UCSD-AML1 (cell line): ENCODE measurements around the gene NSD2.
A peak's percentile ranks its signal among the peaks of the same experiment; 100 is the strongest.
"Not testable (repeated sequence)": the region's sequence is repeated elsewhere in the genome, so short reads cannot be mapped to it uniquely, and the experiment has no call there.

Source experiments
- DNase-seq: peaks from one replicate; lab custom pipeline; 2025; ENCODE audit not compliant: unreplicated experiment; lab: John Stamatoyannopoulos, UW

Gene NSD2

DNA sequence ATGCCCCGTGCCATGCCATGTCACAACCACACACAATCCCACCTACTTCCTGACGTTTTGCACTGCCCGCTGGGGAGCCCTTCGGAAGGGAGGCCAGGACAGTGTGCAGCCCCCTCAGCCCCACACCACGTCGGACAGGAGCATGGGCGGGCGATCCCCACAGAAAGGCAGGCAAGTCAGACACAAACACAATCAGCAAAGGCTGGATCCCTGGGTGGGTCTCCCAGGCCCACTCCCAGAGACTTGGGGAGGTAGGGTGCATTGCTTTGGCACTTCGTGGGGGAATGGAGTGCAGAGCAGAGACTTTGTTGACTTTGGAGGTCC lies 29.3 kb upstream of the NSD2 start:
- DNase-seq: no peak

DNA sequence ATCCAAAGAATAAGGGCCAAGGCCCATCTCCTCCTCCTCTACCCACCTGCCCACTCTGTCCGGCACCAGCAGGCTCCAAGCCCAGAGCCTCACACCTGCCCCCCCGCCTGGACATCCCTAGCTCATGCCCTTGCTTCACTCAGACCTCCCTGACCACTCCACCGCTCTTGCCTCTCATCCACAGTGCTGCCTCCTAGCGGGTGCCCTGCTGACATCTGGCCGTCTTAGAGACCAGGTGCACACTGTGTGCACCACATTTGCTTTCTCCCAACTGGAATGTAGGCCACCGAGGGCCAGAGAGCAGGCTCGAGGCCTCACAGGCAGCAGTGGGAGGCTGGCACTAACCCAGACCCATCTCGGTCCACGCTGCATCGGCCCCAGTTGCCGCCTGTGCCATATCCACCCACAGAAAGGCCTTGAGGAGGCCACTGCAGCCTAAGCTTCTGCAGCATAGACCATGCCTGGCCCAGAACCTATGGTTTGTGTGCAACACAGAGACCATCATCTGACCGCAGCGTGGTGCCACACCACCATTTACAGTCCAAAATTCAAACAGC lies 28.8 kb upstream of the NSD2 start:
- no peak for DNase-seq

DNA sequence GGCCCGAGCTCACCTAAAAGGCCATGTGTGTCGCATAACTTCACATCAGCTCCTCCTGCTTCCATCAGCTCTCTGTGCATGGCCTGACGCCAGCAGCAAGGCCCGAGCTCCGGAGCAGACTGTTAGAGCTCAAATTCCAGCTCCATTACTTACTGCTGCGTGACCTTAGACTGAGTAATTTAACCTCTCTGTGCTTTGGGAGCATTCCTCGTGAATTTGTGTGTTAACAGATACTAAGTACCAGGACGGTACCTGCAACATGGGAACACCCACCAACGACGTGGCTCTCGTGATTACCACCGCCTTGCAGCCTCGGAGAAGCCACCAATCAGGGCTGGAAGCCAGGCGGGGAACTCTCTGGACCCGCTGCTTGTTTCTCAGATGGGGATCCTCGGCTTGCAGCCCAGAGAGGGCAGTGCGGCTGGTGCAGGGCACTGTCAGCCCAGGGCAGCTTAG lies 28.2 kb upstream of the NSD2 start:
- DNase-seq: no peak

DNA sequence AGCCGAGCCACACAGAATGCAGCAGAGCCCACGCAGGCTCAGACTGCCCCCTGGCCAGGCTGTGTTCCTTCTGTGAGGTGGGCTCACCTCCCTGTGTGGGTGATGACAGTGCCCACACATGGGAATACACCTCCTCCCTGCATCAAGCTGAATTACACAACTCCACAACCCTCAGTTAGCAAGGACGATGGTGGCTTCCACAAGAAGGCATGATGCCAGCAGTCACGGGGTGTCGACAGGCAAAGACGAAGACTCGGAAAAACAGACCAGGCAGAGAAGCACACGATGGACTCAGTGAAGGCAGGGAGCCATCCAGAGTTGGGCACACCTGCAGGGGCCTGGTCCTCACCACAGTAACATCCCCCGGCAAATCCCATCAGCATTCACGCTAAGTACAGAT lies 27.3 kb upstream of the NSD2 start:
- DNase-seq: no peak

DNA sequence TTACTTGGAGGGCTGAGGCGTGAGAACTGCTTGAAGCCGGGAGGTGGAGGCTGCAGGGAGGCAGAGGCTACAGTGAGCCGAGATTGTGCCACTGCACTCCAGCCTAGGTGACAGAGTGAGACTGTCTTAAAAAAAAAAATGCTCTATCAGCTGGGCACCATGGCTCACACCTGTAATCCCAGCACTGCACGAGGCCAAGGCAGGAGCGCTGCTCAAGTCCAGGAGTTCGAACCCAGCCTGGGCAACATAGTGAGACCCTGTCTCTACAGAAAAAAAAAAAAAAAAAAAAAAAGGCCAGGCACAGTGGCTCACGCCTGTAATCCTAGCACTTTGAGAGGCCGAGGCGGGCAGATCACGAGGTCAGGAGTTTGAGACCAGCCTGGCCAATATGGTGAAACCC lies 26.6 kb upstream of the NSD2 start:
- DNase-seq: not testable (repeated sequence)

DNA sequence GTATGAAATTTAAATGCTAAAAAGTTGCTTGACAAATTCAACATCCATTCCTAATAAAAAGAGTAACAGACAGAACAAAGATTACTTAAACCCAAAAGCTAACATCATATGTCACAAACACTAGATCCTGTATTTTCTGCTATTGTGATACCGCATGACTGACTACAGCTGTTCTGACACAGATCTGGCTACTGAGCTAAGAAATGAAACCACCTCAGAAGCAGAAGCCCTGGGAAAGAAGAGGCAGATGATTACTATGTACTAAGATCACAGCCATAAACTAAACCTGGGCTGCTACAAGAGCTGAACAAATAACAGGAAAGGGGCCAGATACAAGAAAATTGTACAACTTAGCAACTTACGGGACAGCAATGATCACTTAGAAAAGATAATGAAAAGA lies 24.6 kb upstream of the NSD2 start:
- no peak for DNase-seq

DNA sequence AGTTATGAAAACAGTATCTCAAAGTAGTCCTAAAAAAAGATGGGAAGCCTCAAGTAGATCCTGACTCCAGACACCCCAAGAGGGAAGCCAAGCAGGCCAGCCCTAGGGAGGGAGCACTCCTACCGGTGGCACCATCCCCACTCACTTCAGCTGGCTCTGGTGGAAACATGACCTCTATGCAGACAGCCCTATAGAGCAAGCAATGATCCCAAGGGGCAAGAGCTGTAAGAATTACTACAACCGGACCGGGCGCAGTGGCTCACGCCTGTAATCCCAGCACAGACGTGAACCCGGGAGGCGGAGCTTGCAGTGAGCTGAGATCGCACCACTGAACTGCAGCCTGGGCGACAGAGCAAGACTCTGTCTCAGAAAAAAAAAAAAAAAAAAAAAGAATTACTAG lies 20.9 kb upstream of the NSD2 start:
- no peak for DNase-seq

DNA sequence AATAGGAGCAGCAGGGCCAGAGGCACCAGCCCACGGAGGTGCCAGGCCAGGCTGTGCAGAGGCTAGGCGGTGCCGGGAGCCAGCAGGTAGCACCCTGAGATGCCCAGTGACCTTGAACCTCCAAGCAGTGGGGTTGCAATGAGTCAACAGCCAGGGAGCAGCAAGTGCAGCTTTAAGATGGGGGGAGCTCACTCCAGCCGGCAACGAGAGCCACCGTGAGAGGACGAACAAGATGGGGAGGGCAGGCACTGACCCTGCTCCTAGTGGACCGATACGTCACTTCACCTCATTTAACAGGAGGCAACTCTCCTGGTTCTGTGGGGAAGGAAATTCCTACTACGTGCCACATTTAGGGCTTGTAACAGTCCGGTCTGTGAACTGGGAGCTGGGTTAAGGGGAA lies 20.0 kb upstream of the NSD2 start:
- DNase-seq: no peak

DNA sequence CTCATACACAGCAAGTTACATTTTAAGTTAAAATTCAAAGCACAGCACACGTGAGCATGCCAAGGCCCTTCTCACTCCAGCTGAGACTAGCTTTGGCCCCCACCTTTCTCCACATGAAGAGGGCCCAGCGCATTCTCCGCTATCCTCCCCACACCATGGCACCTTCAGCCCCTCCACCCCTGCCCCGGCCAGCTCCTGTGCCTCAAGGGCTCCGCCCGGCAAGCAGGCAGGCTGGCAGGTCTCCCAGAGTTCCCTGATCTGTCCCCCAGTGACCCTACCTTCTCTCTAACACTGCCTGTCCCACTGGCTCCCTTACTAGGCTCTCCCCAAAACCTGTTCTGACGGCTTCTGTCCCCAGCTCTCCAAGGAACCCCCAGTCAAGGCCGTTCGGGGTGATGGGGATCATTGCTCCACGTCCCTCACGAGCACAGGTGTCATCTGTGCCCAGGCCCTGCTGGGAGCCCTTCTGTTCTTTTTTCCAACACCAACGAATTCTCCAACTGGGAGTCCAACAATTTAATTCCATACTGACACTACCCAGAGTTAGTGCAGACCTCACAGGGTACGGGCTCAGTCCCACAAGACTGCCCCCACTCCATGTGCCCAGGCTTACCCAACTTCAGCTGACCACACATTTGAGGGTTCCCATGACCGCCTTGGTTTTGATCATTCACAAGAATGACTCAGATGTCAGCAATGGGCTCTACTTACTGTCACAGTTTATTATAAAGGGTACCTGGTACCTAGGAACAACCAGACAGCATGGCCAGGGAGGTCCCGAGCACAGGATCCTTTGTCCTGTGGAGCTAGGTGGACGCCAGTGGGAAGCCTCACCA lies 19.4 kb upstream of the NSD2 start:
- no peak for DNase-seq

DNA sequence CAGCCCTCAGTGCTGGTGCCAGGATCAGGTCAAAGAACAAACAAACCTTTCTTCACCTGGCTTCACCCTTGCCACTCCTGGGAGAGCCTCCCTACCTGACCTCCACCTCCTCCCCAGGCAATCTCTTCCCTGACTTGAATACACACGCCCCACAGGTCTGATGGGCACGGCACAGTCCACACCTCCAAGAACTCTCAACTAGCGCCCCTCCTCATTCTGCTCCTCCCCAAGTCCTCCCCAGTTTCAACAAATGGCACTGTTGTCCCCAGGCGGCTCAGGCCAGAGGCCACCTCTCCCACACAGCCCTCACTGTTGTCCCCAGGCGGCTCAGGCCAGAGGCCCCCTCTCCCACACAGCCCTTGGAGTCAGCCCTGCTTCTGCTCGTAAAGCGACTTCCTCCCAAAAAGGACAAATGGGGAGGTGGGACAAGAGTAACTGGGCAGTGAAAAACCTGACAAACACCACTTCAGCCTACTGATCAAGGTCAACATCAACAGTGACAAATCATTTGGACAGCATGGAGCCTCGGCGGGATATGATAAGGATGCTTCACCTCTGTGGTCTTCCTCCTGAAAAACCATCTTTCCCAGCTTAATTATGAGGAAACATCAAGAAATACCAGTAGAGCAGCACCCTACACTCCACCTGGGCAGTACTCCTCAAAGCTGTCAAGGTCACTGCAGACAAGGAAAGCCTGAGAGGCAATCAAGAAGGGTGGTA lies 18.1 kb upstream of the NSD2 start:
- no peak for DNase-seq

DNA sequence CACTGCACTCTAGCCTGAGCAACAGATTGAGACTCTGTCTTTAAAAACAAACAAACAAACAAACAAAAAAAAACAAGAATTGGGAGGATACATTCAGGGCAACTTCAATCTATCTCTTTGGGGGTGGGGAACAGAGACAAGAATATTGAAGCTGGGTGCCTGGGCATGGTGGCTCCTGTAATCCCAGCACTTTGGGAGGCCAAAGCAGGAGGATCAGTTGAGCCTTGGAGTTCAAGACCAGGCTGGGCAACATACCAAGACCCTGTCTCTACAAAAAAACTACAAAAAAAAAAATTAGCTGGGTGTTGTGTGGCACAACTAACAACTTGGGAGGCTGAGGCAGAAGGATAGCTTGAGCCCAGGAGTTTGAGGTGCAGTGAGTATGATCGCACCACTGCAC lies 16.4 kb upstream of the NSD2 start:
- DNase-seq: no peak

DNA sequence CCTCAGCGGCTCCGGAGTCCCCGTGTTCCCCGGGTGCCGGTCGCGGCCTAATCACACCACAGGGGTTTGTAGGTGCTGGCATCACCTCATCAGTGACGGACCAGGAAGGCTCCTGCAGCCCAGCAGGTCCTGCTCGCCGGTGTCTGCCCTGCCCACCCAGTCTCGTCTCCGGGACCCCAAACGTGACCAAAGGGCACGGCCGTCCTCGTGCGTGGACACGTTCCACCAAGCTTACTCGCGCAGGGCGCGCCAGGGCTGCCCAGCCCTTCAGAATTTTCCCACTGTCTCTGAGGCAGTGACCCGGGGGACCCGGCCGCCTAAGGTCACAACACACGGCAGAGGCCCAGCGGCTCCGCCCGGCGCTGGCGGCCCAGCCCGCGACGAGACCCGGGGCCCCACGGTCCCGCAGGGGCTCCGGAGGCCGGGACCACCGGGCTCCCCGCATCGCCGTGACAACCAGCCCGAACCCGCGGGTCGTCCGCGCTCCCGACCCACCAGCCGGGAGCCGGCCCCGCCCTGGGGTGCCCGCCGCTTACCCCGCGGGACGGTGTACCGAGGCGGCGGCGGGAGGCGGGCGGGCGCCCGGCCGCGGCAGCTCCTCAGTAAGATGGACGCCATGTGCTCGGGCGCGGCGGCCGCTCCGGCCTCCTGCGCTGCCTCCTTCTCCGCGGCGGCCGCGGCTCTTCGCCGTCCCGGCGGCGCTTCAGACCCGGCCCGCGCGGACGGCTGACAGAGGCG lies 15.7 kb upstream of the NSD2 start:
- no peak for DNase-seq

DNA sequence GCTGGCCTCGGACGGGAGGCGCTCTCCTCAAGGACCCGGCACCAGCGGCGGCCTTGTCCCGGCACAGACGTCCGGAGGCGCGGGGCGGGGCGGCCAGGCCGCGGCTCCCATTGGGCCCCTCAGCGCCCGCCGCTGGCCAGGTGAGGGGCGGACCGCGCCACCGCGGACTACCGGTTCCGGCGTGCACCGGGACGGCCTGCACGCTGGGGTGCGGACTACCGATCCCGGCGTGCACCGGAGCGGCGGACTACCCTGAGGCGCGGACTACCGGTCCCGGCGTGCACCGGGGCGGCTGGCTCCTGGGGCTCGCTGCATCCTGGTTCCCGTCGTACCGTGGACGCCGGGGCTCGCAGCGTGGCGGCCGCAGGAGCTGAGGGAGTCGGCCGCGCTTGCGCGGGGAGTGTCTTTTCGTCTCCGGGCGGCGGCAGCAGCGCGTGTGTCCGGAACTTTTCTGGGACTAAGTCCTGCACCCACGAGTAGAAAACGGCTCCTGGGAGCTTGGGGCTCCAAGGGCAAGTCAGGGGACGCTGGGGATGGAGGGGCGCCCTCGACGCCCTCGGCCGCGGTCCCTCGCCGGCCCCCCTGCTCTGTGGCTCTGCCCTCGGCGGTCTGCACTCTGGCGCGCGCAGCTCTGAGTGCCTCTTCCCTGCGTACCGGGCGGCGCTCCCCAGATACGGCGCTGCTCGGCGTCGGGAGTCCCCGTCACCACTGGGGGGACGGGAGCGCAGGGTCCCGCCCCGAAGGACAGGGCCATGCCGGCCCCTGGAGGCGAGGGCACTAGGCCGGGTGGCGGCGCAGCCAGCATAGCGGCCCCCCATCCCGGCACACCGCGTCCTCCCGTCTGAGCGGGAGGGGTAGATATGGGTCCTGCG lies 14.9 kb upstream of the NSD2 start, which contains the start of gene LETM1:
LETM1 (minus strand) TSS at position 86 of the 872 bp plus-strand sequence. CDS start 206 bp downstream, outside the sequence.
- peak; percentile 95 for DNase-seq

DNA sequence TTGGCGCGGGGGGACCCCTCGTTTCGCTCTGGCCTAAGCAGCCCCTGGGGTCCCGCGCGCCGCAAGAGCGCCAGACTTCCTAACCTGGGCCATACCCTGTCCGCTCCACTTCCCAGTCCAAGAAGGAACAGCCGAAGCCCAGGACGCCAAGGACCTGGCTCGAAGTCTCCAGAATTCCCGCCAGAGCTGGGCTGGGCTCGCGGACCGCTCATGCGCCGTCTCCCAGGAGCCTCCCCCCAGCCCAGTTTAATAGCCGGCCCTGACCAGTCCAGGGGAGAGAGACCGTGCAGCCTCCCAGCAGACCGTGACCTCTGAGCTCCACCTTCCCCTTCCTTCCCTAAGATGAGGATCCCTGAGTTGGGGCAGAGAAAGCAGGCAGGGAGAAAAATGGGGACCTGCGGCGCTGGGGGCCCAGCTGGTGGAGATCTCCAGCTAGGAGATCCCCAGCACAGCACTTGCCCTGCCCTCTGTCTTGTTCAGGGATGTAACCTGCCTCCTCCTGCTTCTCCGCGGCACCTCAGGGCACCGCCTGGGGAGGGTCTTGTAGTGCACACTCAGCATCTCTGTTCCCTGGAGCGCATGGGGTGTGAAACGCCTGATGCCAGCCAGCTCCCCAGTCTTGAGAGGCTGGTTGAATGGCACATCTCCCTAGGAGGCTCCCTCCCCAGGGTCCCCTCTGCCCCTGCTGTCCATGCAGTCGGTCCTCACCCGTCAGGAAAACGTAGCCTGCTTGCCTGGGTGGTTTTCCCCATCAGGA lies 14.1 kb upstream of the NSD2 start:
- DNase-seq: no peak

DNA sequence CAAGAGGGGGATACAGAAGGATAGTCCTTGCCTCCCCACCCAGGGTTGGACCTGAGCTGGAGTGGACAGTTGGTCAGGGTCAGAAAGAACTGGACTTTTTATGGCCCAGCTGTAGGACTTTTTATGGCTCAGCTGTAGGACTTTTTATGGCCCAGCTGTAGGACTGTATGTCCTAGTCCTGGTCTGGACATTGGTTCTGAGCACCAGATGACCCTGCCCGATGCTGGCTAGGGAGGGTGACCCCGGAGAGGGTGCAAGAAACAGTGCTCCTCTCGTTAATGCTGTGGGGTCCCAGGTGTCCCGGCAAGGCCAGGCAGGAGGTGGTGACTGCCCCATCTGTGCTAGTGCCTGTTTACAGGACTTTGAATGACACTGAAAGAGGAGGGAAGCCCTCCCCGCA lies 13.3 kb upstream of the NSD2 start:
- no peak for DNase-seq

DNA sequence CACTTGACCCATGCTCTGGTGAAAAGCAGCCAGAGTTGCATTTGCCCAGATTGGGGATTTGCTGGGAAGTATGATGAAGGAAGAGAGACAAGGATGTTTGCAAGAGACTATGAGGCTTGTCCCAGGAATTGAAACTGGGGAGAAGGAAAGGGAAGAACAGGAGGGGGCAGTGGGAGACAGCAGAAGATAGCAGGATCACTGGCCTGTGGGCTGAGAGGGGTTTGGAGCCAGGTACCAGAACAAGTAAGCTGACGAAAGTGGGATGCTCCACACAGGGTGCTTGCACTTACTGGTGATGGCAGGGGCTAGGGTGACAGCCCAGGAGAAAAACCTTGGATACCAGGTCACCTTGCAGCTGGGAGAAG lies 11.8 kb upstream of the NSD2 start:
- no peak for DNase-seq

DNA sequence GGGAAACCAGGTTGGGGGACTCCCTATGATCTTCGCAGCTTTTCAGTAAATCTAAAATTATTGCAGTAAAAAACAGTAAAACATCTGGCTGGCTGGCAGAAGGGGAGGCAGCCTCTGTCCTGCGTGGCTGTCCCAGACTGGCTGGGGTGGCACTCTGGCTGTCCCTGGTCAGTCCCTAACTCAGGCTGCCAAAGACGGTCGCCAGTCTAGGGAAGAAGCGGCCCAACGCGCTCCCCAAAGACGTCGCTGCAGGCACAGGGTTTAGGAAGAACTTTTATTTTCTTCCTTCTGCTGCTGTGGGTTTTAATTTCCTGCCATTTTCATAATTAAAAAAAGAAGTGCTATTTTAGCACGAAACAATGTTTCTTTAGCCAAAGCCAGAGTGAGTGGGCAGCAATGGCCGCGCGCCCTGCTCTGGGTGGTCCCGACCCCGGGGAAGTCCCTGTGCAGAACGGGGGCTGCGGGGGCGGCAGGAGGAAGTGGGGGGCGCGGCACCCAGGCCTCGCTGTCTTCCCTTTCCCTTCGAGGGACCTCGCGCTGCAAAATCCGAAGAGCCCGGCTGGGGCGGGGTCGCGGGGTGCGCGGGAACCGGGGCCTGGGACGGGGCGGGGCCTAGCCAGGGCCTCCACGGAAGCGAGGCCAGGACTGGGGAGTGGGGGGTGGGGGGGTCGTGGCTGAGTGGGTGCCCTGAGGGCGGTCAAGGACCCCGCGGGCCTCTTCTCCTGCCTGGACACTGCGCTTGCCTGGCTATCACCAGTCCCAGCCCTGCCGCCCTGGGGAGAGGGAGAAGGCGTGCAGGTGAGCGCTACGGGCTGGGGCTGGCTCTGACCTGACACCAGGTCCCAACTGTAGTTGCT lies 8.9 kb upstream of the NSD2 start:
- no peak for DNase-seq

DNA sequence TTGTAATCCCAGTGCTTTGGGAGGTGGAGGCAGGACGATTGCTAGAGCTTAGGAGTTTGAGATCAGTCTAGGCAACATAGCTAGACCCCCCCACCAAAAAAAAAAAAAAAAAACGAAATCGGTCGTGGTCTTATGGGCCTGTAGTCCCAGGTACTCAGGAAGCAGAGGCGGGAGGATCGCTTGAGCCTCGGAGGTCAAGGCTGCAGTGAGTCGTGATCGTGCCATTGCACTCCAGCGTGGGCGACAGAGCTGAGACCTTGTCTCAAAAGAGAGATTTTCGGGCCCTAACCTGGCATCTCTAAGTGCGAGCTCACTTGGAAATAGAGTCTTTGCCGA lies 8.3 kb upstream of the NSD2 start:
- no peak for DNase-seq
